HEK293 (cell line): Measurements from ENCODE around the gene CNN2.

Source experiments
- CTCF ChIA-PET: fragments of 350-600 bp; formaldehyde crosslinking; extraction: SDS; loops from one replicate; lab custom pipeline; 2021; ENCODE audit warnings: antibody characterized with exemption; lab: Yijun Ruan, JAX
- POLR2A ChIA-PET: fragments of 300-600 bp; formaldehyde crosslinking; extraction: SDS; loops from one replicate; lab custom pipeline; 2020; ENCODE audit warnings: antibody characterized with exemption, inconsistent platforms; lab: Yijun Ruan, JAX
- H3K27ac ChIP-seq: fragments of 200-500 bp; sonication (Bioruptor generic); 2 replicates; pipeline ENCODE4 v1.5.1; 2014; ENCODE audit warnings: low read depth, low read length, control low read depth, inconsistent platforms; ENCODE audit errors: extremely low read depth
- H3K36me3 ChIP-seq, 2 experiments: fragments of 200-500 bp in 1 of 2; sonication (Bioruptor generic) in 1 of 2; 1 replicate in 1 of 2; 2 replicates in 1 of 2; pipeline ENCODE4 v1.5.1; 2014 to 2017; ENCODE audit warnings: inconsistent platforms in 2 of 2, low read length in 2 of 2; ENCODE audit not compliant: control insufficient read depth in 2 of 2, insufficient read depth in 1 of 2
- H3K4me1 ChIP-seq: fragments of 200-500 bp; sonication (Bioruptor generic); 2 replicates; pipeline ENCODE4 v1.5.1; 2014; ENCODE audit warnings: mild to moderate bottlenecking, low read length, inconsistent platforms; ENCODE audit not compliant: control insufficient read depth, insufficient read depth
- H3K4me3 ChIP-seq: 2 replicates; pipeline ENCODE4 v1.5.1; 2011; ENCODE audit warnings: low read depth, mild to moderate bottlenecking, control low read depth, low read length, moderate library complexity
- H3K9me3 ChIP-seq: fragments of 200-500 bp; sonication (Bioruptor generic); 2 replicates; pipeline ENCODE4 v1.5.1; 2014; ENCODE audit warnings: low read depth, low read length, inconsistent platforms; ENCODE audit not compliant: control insufficient read depth, insufficient read depth
- BCL11B ChIP-seq: fragments of 450-650 bp; formaldehyde crosslinking; IDR thresholded peaks from 2 replicates; pipeline ENCODE4 v1.5.1; 2016; ENCODE audit warnings: low read depth, missing biosample characterization, missing genetic modification characterization
- EGR2 ChIP-seq: fragments of 450-650 bp; formaldehyde crosslinking; IDR thresholded peaks from 2 replicates; pipeline ENCODE4 v1.5.1; 2016; ENCODE audit warnings: low read depth, missing biosample characterization, missing genetic modification characterization
- FEZF1 ChIP-seq: fragments of 450-650 bp; formaldehyde crosslinking; IDR thresholded peaks from 2 replicates; pipeline ENCODE4 v1.5.1; 2016; ENCODE audit warnings: missing biosample characterization, missing genetic modification characterization
- KLF8 ChIP-seq: fragments of 450-650 bp; formaldehyde crosslinking; IDR thresholded peaks from 2 replicates; pipeline ENCODE4 v1.5.1; 2016; ENCODE audit warnings: missing biosample characterization, missing genetic modification characterization
- KLF9 ChIP-seq: fragments of 450-650 bp; formaldehyde crosslinking; IDR thresholded peaks from 2 replicates; pipeline ENCODE4 v1.5.1; 2016; ENCODE audit warnings: missing biosample characterization, missing genetic modification characterization, low read depth
- SETDB1 ChIP-seq: IDR thresholded peaks from one replicate; pipeline ENCODE4 v1.6.1; 2017; ENCODE audit warnings: mild to moderate bottlenecking, low read length, moderate library complexity, mixed read lengths; ENCODE audit not compliant: insufficient read length
- TRIM28 ChIP-seq: IDR thresholded peaks from 2 replicates; pipeline ENCODE4 v1.6.1; 2011; ENCODE audit warnings: low read length, control low read depth, borderline replicate concordance
- TSHZ1 ChIP-seq: fragments of 450-650 bp; formaldehyde crosslinking; IDR thresholded peaks from 2 replicates; pipeline ENCODE4 v1.5.1; 2016; ENCODE audit warnings: missing biosample characterization, missing genetic modification characterization, borderline replicate concordance
- ZFHX2 ChIP-seq: fragments of 450-650 bp; formaldehyde crosslinking; conservative IDR thresholded peaks from 2 replicates; pipeline ENCODE4 v1.5.1; 2016; ENCODE audit warnings: missing biosample characterization, missing genetic modification characterization
- ZNF16 ChIP-seq: fragments of 450-650 bp; formaldehyde crosslinking; IDR thresholded peaks from 2 replicates; pipeline ENCODE4 v1.5.1; 2016; ENCODE audit warnings: low read depth, missing biosample characterization, missing genetic modification characterization
- ZNF280D ChIP-seq: fragments of 450-650 bp; formaldehyde crosslinking; IDR thresholded peaks from 2 replicates; pipeline ENCODE4 v1.5.1; 2016; ENCODE audit warnings: missing biosample characterization, missing genetic modification characterization
- ZNF391 ChIP-seq: fragments of 450-650 bp; formaldehyde crosslinking; IDR thresholded peaks from 2 replicates; pipeline ENCODE4 v1.5.1; 2016; ENCODE audit warnings: low read depth, missing biosample characterization, missing genetic modification characterization, borderline replicate concordance
- ZNF433 ChIP-seq: fragments of 450-650 bp; formaldehyde crosslinking; IDR thresholded peaks from 2 replicates; pipeline ENCODE4 v1.5.1; 2016; ENCODE audit warnings: missing biosample characterization, missing genetic modification characterization, low read depth
- ZNF558 ChIP-seq: fragments of 450-650 bp; formaldehyde crosslinking; IDR thresholded peaks from 2 replicates; pipeline ENCODE4 v1.5.1; 2016; ENCODE audit warnings: missing biosample characterization, missing genetic modification characterization
- ZNF600 ChIP-seq: fragments of 450-650 bp; formaldehyde crosslinking; IDR thresholded peaks from 2 replicates; pipeline ENCODE4 v1.5.1; 2016; ENCODE audit warnings: missing biosample characterization, missing genetic modification characterization
- ZNF654 ChIP-seq: fragments of 450-650 bp; formaldehyde crosslinking; IDR thresholded peaks from 2 replicates; pipeline ENCODE4 v1.5.1; 2016; ENCODE audit warnings: low read depth, missing biosample characterization, missing genetic modification characterization
- ZNF677 ChIP-seq: fragments of 450-650 bp; IDR thresholded peaks from 2 replicates; pipeline ENCODE4 v1.5.0; 2018; ENCODE audit warnings: missing biosample characterization, mild to moderate bottlenecking, missing genetic modification characterization, moderate library complexity
- ZNF747 ChIP-seq: fragments of 450-650 bp; formaldehyde crosslinking; IDR thresholded peaks from 2 replicates; pipeline ENCODE4 v1.5.1; 2016; ENCODE audit warnings: missing biosample characterization, missing genetic modification characterization

CNN2 gene

GRCh38 chr19:992670-993055 is 33.7 kb upstream of the CNN2 start:
- H3K4me3 ChIP-seq: no peak overlapping the region
- H3K36me3 ChIP-seq: peaks cover 3 to 58% of the 10 kb centered on the region in 2 experiments; a peak in 2 of 3 replicates
- TF ChIP-seq ZNF654 (tag by site-specific recombination) (no peak), ZNF677 (tag by site-specific recombination) (no peak), ZNF747 (tag by site-specific recombination) (no peak), ZNF433 (tag by site-specific recombination) (no peak), ZNF558 (tag by site-specific recombination) (no peak)
- no peaks in the 10 kb centered on the region for H3K9me3 ChIP-seq
- H3K4me1 ChIP-seq: peaks cover 7% of the 10 kb centered on the region
- ChIA-PET POLR2A (no interaction called here), CTCF (interaction anchor here (0.5 kb wide), 1 partner anchor 243 kb away, joined by 3 read pairs; no protein-coding TSS in a partner anchor)
- H3K27ac ChIP-seq: no peak overlapping the region

- Histone ChIP-seq H3K4me3 (no peak overlapping the region), H3K36me3 (peaks cover 0 to 53% of the 10 kb centered on the region in 2 experiments; a peak in 1 of 3 replicates), H3K9me3 (no peaks in the 10 kb centered on the region), H3K4me1 (peaks cover 7% of the 10 kb centered on the region), H3K27ac (no peak overlapping the region)
- ChIA-PET CTCF (no interaction called here), POLR2A (no interaction called here)
- 0 out of 2 replicates have a peak, but pooled peaks have one; percentile 23 for TF ChIP-seq BCL11B (tag by site-specific recombination)
- TF ChIP-seq ZNF16 (tag by site-specific recombination): no peak
- TF ChIP-seq FEZF1 (tag by site-specific recombination): no peak
- no peak for TF ChIP-seq KLF8
- no peak for TF ChIP-seq ZNF280D (tag by site-specific recombination)
These were observed 33.0 kb upstream of the CNN2 start for GRCh38 chr19:993361-993830.

GRCh38 chr19:993831-994393 is 32.5 kb upstream of the CNN2 start:
- H3K4me1 ChIP-seq: peaks cover 7% of the 10 kb centered on the region
- H3K9me3 ChIP-seq: no peaks in the 10 kb centered on the region
- CTCF ChIA-PET: no interaction called here
- no peak for TF ChIP-seq ZNF391
- TF ChIP-seq ZNF600 (tag by site-specific recombination): peak; percentile 96
- TF ChIP-seq TSHZ1 (tag by site-specific recombination): no peak
- peak; percentile 55; the same call in 1 of the 2 replicates for TF ChIP-seq KLF8
- TF ChIP-seq EGR2 (tag by site-specific recombination): peak; percentile 92
- TF ChIP-seq SETDB1: no peak
- no peak for TF ChIP-seq TRIM28
- TF ChIP-seq KLF9: peak; percentile 78
- peak; percentile 95 for TF ChIP-seq ZFHX2 (tag by site-specific recombination)
- H3K4me3 ChIP-seq: no peak overlapping the region
- POLR2A ChIA-PET: no interaction called here
- no peak overlapping the region for H3K27ac ChIP-seq
- H3K36me3 ChIP-seq: peaks cover 0 to 48% of the 10 kb centered on the region in 2 experiments; a peak in 1 of 3 replicates
